HL-60 (cell line): Measurements from ENCODE around the gene GMFB.

Experiments used
- POLR2AphosphoS5 ChIP-seq: IDR thresholded peaks from 2 replicates; pipeline ENCODE4 v1.6.1; 2012; ENCODE audit warnings: low read depth
- SPI1 ChIP-seq: IDR thresholded peaks from 2 replicates; pipeline ENCODE4 v1.6.1; 2012; ENCODE audit warnings: low read depth, mild to moderate bottlenecking, borderline replicate concordance
- TF ChIP-seq, protein P1 (sequence below): IDR thresholded peaks from one replicate; pipeline ENCODE4 v1.5.1; 2011; ENCODE audit warnings: low read length, control low read depth, inconsistent platforms; ENCODE audit not compliant: insufficient read depth

DNA sequence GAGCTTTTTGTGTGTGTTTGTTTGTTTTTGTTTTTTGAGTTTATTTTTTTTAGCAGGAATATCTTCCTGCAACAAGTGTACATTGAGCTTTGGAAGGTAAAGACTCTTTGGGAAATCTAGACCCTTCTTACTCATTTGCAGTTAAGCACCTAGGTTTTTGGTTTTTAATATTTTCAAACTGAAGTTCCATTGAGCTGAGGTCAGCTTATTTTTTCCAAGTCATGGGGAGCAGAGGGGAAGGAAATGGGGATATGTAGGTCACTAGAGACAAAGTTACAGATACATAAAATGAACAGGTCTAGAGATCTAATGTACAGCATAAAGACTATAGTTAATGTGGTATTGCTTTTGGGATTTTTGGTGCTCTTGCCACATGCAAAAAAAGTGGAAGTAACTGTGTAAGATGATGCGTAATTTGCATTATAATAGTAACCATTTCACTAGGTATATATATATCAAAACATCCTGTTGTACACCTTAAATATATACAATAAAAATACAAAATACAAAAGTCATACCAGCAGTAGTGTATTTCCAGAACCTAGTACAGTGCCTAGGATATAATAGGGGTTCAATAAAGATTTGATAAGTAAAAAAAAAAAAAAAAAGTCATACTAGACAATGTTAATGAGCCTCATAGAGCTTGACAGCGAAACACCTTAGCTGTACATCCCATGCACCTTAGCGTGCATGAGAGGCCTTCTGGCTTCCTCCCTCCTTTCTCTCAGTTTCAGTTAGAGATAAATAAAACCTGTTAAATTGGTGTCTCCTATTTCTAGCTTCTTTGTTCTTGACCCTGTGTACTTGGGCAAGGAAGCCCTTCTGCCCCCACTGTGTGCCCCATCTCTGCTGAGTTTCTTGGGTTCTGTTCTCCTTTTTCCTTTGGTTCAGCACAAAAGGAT lies 43.6 kb upstream of the GMFB start:
- TF ChIP-seq, protein P1, sequence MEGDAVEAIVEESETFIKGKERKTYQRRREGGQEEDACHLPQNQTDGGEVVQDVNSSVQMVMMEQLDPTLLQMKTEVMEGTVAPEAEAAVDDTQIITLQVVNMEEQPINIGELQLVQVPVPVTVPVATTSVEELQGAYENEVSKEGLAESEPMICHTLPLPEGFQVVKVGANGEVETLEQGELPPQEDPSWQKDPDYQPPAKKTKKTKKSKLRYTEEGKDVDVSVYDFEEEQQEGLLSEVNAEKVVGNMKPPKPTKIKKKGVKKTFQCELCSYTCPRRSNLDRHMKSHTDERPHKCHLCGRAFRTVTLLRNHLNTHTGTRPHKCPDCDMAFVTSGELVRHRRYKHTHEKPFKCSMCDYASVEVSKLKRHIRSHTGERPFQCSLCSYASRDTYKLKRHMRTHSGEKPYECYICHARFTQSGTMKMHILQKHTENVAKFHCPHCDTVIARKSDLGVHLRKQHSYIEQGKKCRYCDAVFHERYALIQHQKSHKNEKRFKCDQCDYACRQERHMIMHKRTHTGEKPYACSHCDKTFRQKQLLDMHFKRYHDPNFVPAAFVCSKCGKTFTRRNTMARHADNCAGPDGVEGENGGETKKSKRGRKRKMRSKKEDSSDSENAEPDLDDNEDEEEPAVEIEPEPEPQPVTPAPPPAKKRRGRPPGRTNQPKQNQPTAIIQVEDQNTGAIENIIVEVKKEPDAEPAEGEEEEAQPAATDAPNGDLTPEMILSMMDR, result no peak
- TF ChIP-seq SPI1, result no peak
- TF ChIP-seq POLR2AphosphoS5, result no peak
